HTERT RPE-1 (cell line): ENCODE measurements around the gene LOX.

ENCODE experiments used
- in situ Hi-C: fragments of 300-500 bp; cut with MboI; formaldehyde crosslinking; loops from 4 replicates; pipeline ENCODE4 v1.14.3; 2020; ENCODE audit warnings: low sequenced_read_pairs

The LOX gene

DNA sequence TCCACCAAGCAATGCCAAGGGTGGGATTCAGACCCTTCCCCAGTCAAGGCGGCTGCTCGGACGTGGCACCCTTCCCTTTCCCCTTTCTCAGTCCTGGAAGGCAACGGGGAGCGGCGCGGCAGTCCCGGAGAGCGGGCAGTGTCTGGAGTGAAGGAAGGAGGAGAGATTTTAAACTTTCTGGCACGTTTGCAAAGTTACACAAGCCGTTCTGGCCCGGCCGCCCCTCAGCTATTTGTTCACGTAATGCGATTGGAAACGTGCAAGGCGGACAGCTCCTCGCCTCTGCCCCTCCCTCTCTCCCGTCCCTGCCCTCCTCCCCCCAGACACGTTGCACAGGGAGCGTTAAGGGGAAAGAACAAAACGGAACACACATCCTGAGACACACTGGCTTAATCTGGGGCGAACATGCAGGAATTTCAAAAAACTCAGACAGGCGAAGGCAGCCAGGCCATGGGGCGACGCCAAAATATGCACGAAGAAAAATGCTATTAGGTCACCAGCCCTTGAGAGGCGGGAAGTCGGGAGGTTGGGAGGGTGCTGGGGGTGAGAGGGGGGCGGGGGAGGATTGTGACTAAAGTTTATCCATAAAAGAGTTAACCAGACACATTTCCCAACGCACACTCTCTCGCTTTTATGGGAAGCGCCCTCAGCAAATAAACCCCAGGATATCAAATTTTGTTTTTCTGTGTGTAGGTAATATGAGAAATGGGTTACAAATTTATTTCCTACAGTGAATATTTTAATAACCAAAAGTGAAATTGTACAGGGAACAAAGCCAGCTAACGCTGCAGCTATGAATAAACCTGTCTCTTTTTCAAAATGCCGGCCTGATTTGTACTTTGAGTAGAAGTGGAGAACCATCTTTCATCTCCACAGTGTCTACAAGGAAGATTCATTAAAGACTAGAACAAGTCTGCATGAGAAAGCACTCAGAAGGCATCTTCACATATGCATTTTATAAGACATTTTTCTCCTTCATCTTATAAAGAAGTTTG is at the start of gene LOX:
TSS of gene LOX (minus strand) at position 144 of the 995 bp plus-strand sequence. CDS start 274 bp downstream, outside the sequence.
- in situ Hi-C loops, result no loop called here

GRCh38 chr5:122126756-122127321 is 48.8 kb upstream of the LOX start:
- in situ Hi-C loops, result no loop called here

GRCh38 chr5:122126177-122126755 is 48.2 kb upstream of the LOX start:
- in situ Hi-C loops, result no loop called here

GRCh38 chr5:122124766-122125165 is 46.7 kb upstream of the LOX start:
- in situ Hi-C loops, result no loop called here

DNA sequence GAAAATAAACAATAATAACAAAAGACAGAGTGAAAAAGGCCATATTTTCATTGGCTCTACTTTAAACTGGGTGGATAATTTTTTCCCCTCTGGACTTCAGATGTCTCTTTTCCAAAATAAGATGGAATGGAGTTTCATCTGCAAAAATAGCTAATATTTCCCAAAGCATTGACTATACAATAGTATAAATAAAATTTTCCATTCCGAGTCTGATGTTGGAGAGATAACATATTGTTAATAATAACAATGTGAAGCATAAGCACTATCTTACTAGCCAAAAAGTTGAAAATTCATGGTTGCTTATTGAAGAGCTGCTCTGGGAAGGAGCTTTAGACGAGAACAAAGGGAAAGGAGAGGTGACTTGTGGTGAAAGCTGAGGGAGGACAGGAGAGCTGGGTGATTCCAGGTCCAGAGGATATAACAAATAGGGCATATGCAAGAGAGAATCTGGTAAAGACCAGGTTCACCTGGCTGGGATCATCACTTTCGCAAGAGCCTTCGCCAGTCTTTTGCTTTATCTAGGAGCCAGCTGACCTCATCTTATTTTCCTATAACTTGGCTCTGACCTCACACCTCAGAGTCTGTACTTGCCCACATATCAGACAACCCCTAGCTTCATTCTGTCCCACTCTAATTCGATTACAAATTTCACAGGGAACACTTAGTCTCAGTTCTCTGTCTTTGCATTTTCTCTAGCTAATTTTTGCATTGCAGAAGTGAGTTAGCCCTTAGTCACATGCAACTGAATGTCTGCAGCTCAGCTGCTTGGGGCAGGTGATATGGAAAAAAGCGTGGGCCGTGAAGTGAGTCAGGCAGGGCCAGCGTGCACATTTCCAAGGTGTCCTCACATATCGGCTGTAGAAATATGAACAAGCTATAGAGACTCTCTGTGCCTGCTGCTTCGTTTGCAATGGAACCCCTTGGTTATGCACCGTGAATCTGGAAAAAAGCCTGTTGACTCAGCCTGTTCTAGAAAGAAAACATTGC is 43.7 kb upstream of the LOX start:
- in situ Hi-C loops, result no loop called here

- in situ Hi-C loops, result no loop called here
Observed at GRCh38 chr5:122120957-122121356, 42.9 kb upstream of the LOX start.

DNA sequence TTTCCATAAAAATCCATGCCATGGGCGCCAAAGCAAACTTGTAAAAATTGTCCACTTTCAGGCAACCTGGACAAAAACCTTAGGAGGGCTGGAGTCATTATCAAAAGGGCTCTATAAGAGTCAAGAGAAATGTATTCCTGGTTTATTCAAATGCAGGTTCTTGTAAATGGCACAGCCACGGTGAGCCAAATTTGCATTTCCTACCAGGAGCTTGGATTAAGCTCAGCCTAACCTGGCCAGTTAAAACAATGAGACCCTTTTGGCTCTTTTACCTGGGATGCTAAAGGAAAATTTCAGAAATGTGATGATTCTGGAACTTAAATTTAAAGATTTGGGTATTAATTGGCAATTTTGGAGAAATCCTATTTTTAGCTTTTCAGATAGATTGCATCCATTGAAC is 42.4 kb upstream of the LOX start:
- in situ Hi-C loops, result no loop called here

DNA sequence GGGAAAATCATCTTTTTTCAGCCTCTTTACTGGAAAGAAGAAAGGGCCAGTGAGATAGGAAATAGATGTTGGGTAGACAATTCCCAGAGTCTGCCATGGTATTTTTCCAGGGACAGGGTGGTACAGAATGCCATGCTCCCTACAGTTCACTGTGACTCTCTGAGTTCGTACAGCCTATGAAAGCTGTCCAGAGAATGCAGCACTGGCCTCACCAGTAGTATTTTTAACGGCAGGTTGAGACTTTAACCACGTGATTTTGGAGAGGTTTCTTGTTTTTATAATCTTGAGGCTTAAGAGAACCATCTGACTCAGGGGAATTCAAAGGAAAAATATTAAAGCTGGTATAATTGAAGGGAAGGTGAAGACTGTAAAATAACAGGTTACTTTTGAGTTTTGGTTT is 41.1 kb upstream of the LOX start:
- in situ Hi-C loops, result no loop called here

DNA sequence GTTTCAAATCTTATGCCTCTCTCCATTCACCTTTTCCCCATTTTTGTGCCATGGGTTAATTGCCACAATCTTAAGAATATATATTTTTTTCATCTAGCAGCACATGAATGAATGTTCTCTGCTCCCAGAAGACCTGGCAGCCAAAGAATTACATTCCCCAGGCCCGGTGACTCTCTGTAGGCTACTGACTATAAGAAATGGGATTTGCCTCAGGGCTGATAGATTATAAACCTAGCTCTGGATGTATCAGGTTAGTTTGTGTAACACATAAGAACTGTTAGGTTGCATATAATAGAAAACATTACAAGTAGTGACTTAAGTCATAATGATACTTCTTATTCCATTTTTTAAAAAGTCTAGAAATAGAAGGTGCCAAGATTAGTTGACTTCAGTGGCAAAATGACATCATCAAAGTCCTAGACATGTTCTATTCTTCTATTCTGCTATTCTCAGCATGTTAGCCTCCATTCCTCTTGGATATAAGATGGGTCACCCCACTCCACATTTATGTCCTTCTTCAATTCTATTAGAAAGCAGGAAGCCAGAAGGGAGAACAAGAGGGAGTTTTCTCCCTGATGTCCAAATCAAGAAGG is 40.4 kb upstream of the LOX start:
- in situ Hi-C loops, result no loop called here

GRCh38 chr5:122114501-122114900 is 36.4 kb upstream of the LOX start:
- in situ Hi-C loops, result no loop called here

DNA sequence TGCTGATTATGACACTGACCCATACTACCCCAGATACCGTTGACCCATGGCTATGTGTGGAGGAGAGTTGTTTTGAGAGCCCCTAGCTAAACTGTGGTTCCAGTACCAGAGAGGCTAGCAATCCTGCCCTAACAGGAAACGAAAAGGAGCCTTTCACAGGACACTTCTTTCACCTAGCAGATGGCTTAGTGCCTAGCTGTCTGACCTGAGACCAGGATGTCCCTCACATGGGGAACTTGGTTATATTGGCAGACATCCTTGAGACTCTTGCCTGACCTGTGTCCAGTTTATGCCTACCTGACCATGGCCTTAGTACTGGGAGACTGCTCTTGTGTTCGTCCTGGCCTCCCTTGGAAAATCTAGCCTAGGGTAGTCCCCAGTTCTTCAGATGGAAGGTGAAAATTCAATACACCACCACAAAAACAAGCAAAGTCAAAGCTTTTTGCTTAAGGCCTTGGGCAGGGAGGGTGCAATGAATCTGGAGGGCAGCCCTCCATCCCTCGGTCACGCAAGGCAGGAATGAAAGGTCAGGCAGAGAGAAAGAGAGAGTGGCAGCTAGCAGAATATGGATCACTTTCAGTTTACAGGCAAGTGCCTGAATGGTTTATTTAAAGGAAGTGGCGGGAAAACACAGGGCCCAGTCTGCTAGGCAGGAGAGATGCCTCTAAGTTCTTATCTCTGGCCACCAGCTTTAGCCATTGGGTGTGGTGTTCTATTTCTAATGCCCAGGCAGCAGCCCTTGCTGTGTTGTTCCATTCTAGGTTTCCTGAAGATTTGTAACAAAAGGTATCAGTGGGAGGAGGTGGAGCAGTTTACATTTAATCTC is 34.9 kb upstream of the LOX start:
- in situ Hi-C loops, result no loop called here

GRCh38 chr5:122112063-122112462 is 34.0 kb upstream of the LOX start:
- in situ Hi-C loops, result no loop called here

DNA sequence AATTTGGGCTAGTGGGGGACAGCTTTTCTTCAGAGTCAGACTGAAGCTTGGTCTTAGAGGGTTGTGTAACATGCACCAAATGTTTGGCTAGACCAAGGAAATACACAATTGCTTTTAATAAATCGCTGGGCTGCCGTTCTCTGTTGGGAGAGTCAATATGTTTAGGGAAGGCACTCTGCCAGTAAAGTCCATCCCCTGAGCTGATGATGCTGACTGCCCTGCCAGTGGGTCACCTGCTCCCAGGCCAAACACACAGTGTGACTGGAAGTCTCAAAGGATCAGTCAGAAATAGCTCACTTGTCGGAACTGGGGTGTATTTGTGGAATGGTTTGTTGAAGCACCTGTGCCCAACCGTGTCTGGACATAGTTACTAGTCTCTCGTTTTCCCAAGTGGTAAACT is 33.4 kb upstream of the LOX start:
- in situ Hi-C loops, result no loop called here

DNA sequence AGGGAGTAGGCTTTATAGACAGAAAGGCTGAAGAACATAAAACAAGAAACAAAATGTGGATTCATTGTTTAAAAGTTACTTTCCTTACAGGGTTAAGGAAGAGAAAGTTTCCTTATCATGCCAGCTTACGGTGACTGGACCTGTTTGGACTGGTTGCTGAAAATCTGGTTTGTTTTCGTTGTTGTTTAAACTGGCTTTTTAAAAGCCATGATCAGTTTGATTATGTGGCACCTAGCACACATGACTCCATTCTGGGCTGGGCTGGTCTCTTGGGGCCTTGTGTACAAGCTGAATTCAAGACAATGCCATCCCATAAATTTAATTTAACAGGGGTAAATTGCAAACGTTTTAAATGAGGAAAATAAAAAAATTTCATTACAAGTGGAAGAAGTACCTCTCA is 32.9 kb upstream of the LOX start:
- in situ Hi-C loops, result no loop called here

DNA sequence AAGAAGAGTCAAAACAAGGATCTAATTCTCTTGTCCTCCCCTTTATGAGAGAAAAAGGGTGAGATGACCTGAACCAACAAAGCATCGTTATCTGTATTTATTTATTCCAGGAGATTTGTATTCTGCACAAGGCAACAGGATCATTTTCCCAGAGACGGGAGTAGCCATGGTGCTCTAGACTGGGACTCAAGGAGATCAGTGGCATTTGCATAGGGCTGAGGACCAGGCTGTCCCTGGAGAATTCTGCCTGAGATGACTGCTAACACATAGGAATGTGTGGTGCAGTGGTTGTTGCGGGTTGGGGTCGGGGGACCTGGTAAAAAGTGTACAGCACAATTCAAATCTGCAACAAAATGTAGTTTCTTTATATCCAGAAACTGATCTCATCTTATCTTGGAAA is 29.0 kb upstream of the LOX start:
- in situ Hi-C loops, result no loop called here

GRCh38 chr5:122105909-122106308 is 27.9 kb upstream of the LOX start:
- in situ Hi-C loops, result no loop called here

GRCh38 chr5:122102825-122103224 is 24.8 kb upstream of the LOX start:
- in situ Hi-C loops, result no loop called here

DNA sequence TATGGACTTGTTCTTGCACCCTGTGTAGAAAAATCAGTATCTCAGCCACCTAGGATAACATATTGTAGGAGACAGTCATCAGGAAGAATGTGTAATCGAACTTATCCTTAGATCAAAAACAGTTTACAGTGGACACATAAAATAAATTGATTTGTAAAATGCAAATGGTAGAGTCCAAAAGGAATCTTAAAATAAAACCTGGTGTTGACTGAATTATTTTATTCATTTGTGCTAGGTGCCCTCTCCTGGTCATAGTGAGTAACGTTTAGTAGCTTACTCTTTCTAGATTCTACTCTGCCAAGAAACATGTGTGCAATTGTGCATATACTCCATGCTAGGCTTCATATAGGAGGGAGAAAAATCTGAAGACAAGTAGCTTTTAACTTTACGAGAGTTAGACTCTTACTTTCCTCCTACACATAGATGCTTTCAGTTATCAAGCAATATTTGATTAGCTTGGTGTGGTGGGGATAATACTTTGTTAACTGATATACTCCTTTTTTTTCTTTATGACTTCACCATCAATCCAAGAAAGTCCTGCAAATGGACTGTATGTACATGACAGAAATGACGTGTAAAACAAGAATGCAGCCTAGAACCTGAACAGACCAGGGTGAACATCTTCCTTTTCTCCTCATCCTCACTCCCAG is 23.7 kb upstream of the LOX start:
- in situ Hi-C loops, result no loop called here
